Activated CD8-positive, alpha-beta memory T cell treated with anti-CD3 and anti-CD28 coated beads, Interleukin-2, amount 50 U/mL, for 4 hours (primary cell): ENCODE measurements around the gene DNAJC18.
A peak's percentile ranks its signal among the peaks of the same experiment; 100 is the strongest.
"Not testable (repeated sequence)": the region's sequence is repeated elsewhere in the genome, so short reads cannot be mapped to it uniquely, and the experiment has no call there.

Experiments
- DNase-seq: peaks from one replicate; pipeline ENCODE4 v3.0.0-alpha.2; 2020

DNAJC18 gene

GRCh38 chr5:139439013-139439903 lies at the start of gene DNAJC18:
DNAJC18 (minus strand) TSS chr5:139439525; CDS start chr5:139439445, 80 bp downstream.
- DNase-seq = peak; percentile 90

GRCh38 chr5:139488260-139488659 lies 48.9 kb upstream of the DNAJC18 start:
- no peak for DNase-seq

GRCh38 chr5:139486201-139486600 lies 46.9 kb upstream of the DNAJC18 start:
- no peak for DNase-seq

GRCh38 chr5:139482890-139483208 lies 43.5 kb upstream of the DNAJC18 start:
- DNase-seq = not testable (repeated sequence)

- DNase-seq = peak; percentile 42
Measured at GRCh38 chr5:139482050-139482889, 42.9 kb upstream of the DNAJC18 start, which contains the start of gene STING1. STING1 (minus strand) TSS chr5:139482758; CDS start chr5:139481704, 1,054 bp downstream.

- DNase-seq = no peak
Measured at GRCh38 chr5:139481580-139482049, 42.3 kb upstream of the DNAJC18 start.

GRCh38 chr5:139481122-139481533 lies 41.8 kb upstream of the DNAJC18 start:
- DNase-seq = peak; percentile 34

- not testable (repeated sequence) for DNase-seq
Measured at GRCh38 chr5:139479729-139480128, 40.4 kb upstream of the DNAJC18 start.

GRCh38 chr5:139478657-139479423 lies 39.5 kb upstream of the DNAJC18 start:
- not testable (repeated sequence) for DNase-seq

- no peak for DNase-seq
Measured at GRCh38 chr5:139475865-139476617, 36.7 kb upstream of the DNAJC18 start.

- no peak for DNase-seq
Measured at GRCh38 chr5:139474890-139475791, 35.8 kb upstream of the DNAJC18 start.

GRCh38 chr5:139473565-139473964 lies 34.2 kb upstream of the DNAJC18 start:
- no peak for DNase-seq

- no peak for DNase-seq
Measured at GRCh38 chr5:139473105-139473504, 33.8 kb upstream of the DNAJC18 start.

GRCh38 chr5:139472386-139473030 lies 33.2 kb upstream of the DNAJC18 start:
- no peak for DNase-seq

- no peak for DNase-seq
Measured at GRCh38 chr5:139470821-139471300, 31.5 kb upstream of the DNAJC18 start, which contains the start of gene SMIM33. SMIM33 (plus strand) TSS chr5:139471004; CDS start chr5:139471122, 118 bp downstream.

GRCh38 chr5:139468421-139468931 lies 29.2 kb upstream of the DNAJC18 start:
- no peak for DNase-seq

GRCh38 chr5:139462586-139463276 lies 23.4 kb upstream of the DNAJC18 start, which contains the start of gene ECSCR:
ECSCR (minus strand) TSS chr5:139462743; CDS start chr5:139462670, 73 bp downstream.
- no peak for DNase-seq

GRCh38 chr5:139461698-139462097 lies 22.4 kb upstream of the DNAJC18 start:
- no peak for DNase-seq

GRCh38 chr5:139461176-139461575 lies 21.9 kb upstream of the DNAJC18 start:
- no peak for DNase-seq
